ENCODE measurements around the gene NAPSA. TPM values are rescaled to one million over a fixed set of nuclear protein-coding genes. Genes with fewer than 3 reads are reported as not detected.

Gene NAPSA
- total RNA-seq, 1 donor from 2014 or later = not detected

GRCh38 chr19:50334741-50335421 is 30.6 kb downstream of the NAPSA start:
- no peak overlapping the region for H3K27ac Mint-ChIP-seq (ENCODE audit: unreplicated experiment)
- peaks cover 14% of the 10 kb centered on the region for H3K9me3 Mint-ChIP-seq (ENCODE audit: unreplicated experiment)
- no peak overlapping the region for H3K4me3 ChIP-seq (ENCODE audit: insufficient read depth, low read depth, low read length)
- no peak overlapping the region for H2AFZ ChIP-seq (ENCODE audit: low read depth, low read length)
- H3K4me1 ChIP-seq (ENCODE audit: insufficient read depth, low read length) = peaks cover 5% of the 10 kb centered on the region
- H3K4me1 Mint-ChIP-seq (ENCODE audit: low read depth, unreplicated experiment) = no peaks in the 10 kb centered on the region
- no peak overlapping the region for H3K4me2 ChIP-seq (ENCODE audit: low read length)
- H3K36me3 ChIP-seq (ENCODE audit: insufficient read depth, low read length) = no peaks in the 10 kb centered on the region
- no peak for DNase-seq (ENCODE audit: low read depth)
- H3K27ac ChIP-seq (ENCODE audit: low read depth, low read length) = no peak overlapping the region
- no peaks in the 10 kb centered on the region for H3K79me2 ChIP-seq (ENCODE audit: insufficient read depth, low read length)
- no peak overlapping the region for H3K9ac ChIP-seq (ENCODE audit: low read length)
- no peak for FAIRE-seq
- no peaks in the 10 kb centered on the region for H3K27me3 Mint-ChIP-seq (ENCODE audit: low read depth, unreplicated experiment)
- peaks cover 7% of the 10 kb centered on the region for H3K9me3 ChIP-seq (ENCODE audit: insufficient read depth, low read depth, low read length)
- H3K4me3 Mint-ChIP-seq (ENCODE audit: unreplicated experiment) = no peak overlapping the region
- TF ChIP-seq EZH2 (IDR thresholded peaks at IDR 0.05; ENCODE audit: insufficient read depth, low read length) = no peak
- TF ChIP-seq CTCF (IDR thresholded peaks at IDR 0.05; ENCODE audit: insufficient read depth, low read depth, low read length) = no peak
- H3K27me3 ChIP-seq (ENCODE audit: insufficient read depth, low read length) = peaks cover 13% of the 10 kb centered on the region
- H4K20me1 ChIP-seq (ENCODE audit: insufficient read depth, low read length) = no peaks in the 10 kb centered on the region
- peaks cover 2% of the 10 kb centered on the region for H3K36me3 Mint-ChIP-seq (ENCODE audit: low read depth, unreplicated experiment)

GRCh38 chr19:50333737-50334617 is 31.5 kb downstream of the NAPSA start:
- no peaks in the 10 kb centered on the region for H3K79me2 ChIP-seq (ENCODE audit: insufficient read depth, low read length)
- peak overlapping the region; percentile 59 for H3K4me3 ChIP-seq (ENCODE audit: insufficient read depth, low read depth, low read length)
- peak overlapping the region; percentile 81 for H3K4me2 ChIP-seq (ENCODE audit: low read length)
- peaks cover 8% of the 10 kb centered on the region for H3K4me1 ChIP-seq (ENCODE audit: insufficient read depth, low read length)
- H3K9me3 ChIP-seq (ENCODE audit: insufficient read depth, low read depth, low read length) = peaks cover 3% of the 10 kb centered on the region
- H4K20me1 ChIP-seq (ENCODE audit: insufficient read depth, low read length) = no peaks in the 10 kb centered on the region
- peak overlapping the region; percentile 97 for H2AFZ ChIP-seq (ENCODE audit: low read depth, low read length)
- no peak for TF ChIP-seq CTCF (IDR thresholded peaks at IDR 0.05; ENCODE audit: insufficient read depth, low read depth, low read length)
- TF ChIP-seq EZH2 (IDR thresholded peaks at IDR 0.05; ENCODE audit: insufficient read depth, low read length) = no peak
- H3K27ac ChIP-seq (ENCODE audit: low read depth, low read length) = no peak overlapping the region
- no peaks in the 10 kb centered on the region for H3K36me3 ChIP-seq (ENCODE audit: insufficient read depth, low read length)
- no peak overlapping the region for H3K4me3 Mint-ChIP-seq (ENCODE audit: unreplicated experiment)
- H3K27ac Mint-ChIP-seq (ENCODE audit: unreplicated experiment) = no peak overlapping the region
- FAIRE-seq (no peak), DNase-seq (ENCODE audit: low read depth) (peak; percentile 6)
- H3K9ac ChIP-seq (ENCODE audit: low read length) = peak overlapping the region; percentile 47
- H3K27me3 ChIP-seq (ENCODE audit: insufficient read depth, low read length) = peaks cover 15% of the 10 kb centered on the region
- no peaks in the 10 kb centered on the region for H3K27me3 Mint-ChIP-seq (ENCODE audit: low read depth, unreplicated experiment)
- H3K4me1 Mint-ChIP-seq (ENCODE audit: low read depth, unreplicated experiment) = no peaks in the 10 kb centered on the region
- peaks cover 21% of the 10 kb centered on the region for H3K9me3 Mint-ChIP-seq (ENCODE audit: unreplicated experiment)
- H3K36me3 Mint-ChIP-seq (ENCODE audit: low read depth, unreplicated experiment) = peaks cover 2% of the 10 kb centered on the region

Data from astrocyte (in vitro differentiated cells and primary cell).